Liver (tissue), 3 donors: ENCODE measurements around the gene ICAM5.
A peak's percentile ranks its signal among the peaks of the same experiment; 100 is the strongest.

Source experiments
- CTCF ChIP-seq: fragments of 150-350 bp; IDR thresholded peaks from 2 replicates; pipeline ENCODE4 v1.5.1; 2017; ENCODE audit warnings: improper control_type of control experiment, low read depth, low read length; ENCODE audit not compliant: missing input control
- FOXA2 ChIP-seq: IDR thresholded peaks from 2 replicates; pipeline ENCODE4 v1.6.1; 2016; ENCODE audit warnings: antibody characterized with exemption
- HNF4A ChIP-seq, 2 donors: conservative IDR thresholded peaks; 2 replicates each; pipeline ENCODE4 v1.6.1; 2016; ENCODE audit warnings: antibody characterized with exemption in 2 of 2, mild to moderate bottlenecking in 2 of 2
- JUND ChIP-seq, 2 donors: IDR thresholded peaks; 2 replicates each; pipeline ENCODE4 v1.6.1; 2016; ENCODE audit warnings: antibody characterized with exemption in 2 of 2
- NR2F2 ChIP-seq: IDR thresholded peaks from 2 replicates; pipeline ENCODE4 v1.6.1; 2016; ENCODE audit warnings: antibody characterized with exemption
- RXRA ChIP-seq, 2 donors: IDR thresholded peaks; 2 replicates each; pipeline ENCODE4 v1.6.1; 2017 to 2018; ENCODE audit warnings: antibody characterized with exemption in 2 of 2, mild to moderate bottlenecking in 1 of 2
- SP1 ChIP-seq: IDR thresholded peaks from 2 replicates; pipeline ENCODE4 v1.6.1; 2018; ENCODE audit warnings: antibody characterized with exemption, mild to moderate bottlenecking
- donor health status: healthy.
- donor health status: healthy.

GRCh38 chr19:10243606-10244005, 46.1 kb upstream of the ICAM5 start:
- TF ChIP-seq CTCF (no peak), SP1 (no peak), HNF4A (conservative IDR thresholded peaks at IDR 0.05) (peak; percentile 37 to 56), NR2F2 (peak; percentile 48), RXRA (IDR thresholded peaks at IDR 0.05) (no peak), FOXA2 (no peak), JUND (IDR thresholded peaks at IDR 0.05) (no peak)
